ENCODE results near the gene GATAD2B.

DNA sequence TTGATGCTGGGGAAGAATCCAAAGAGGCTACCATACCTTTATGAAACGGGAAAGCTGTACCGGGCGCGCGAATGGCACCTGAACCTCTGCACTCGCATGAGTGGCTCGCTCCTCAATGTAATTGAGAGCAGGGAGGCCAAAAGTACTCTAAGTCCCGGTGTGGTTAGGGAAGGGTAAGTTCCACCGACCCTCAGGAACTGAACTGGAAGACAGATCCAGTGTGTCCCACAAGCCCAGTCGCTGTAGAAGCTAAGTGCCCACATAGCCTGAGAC is 1.0 kb downstream of the GATAD2B start:
- TF ChIP-seq, protein P1, sequence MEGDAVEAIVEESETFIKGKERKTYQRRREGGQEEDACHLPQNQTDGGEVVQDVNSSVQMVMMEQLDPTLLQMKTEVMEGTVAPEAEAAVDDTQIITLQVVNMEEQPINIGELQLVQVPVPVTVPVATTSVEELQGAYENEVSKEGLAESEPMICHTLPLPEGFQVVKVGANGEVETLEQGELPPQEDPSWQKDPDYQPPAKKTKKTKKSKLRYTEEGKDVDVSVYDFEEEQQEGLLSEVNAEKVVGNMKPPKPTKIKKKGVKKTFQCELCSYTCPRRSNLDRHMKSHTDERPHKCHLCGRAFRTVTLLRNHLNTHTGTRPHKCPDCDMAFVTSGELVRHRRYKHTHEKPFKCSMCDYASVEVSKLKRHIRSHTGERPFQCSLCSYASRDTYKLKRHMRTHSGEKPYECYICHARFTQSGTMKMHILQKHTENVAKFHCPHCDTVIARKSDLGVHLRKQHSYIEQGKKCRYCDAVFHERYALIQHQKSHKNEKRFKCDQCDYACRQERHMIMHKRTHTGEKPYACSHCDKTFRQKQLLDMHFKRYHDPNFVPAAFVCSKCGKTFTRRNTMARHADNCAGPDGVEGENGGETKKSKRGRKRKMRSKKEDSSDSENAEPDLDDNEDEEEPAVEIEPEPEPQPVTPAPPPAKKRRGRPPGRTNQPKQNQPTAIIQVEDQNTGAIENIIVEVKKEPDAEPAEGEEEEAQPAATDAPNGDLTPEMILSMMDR (IDR thresholded peaks at IDR 0.05 in 4 of 5, conservative IDR thresholded peaks at IDR 0.05 in 1 of 5), result no peak
- TF ChIP-seq POLR2A (IDR thresholded peaks at IDR 0.05), result no peak
